ENCODE data around the gene FAM149B1. TPM values are rescaled to one million over a fixed set of nuclear protein-coding genes. Genes with fewer than 3 reads are reported as not detected.

FAM149B1 gene
- total RNA-seq (10 to 100 TPM; 32.1 to 39.5 TPM), polyA plus RNA-seq (ENCODE audit: insufficient read length in 2 of 2) (10 to 100 TPM; 36.9 to 39.9 TPM)
- long read RNA-seq, donor 1, partial matches to known transcripts = 139 of 184 reads
- long read RNA-seq, donor 1, other reads (novel, unspliced or antisense) = 43 of 184 reads
- long read RNA-seq, donor 2, partial matches to known transcripts = 87 of 99 reads
- long read RNA-seq, donor 2, other reads (novel, unspliced or antisense) = 11 of 99 reads
- long read RNA-seq, donor 3, partial matches to known transcripts = 14 of 34 reads
- long read RNA-seq, donor 3, other reads (novel, unspliced or antisense) = 19 of 34 reads
- long read RNA-seq, donor 4, transcript FAM149B1-208 (1 exons, 834 nt) = major isoform, 6 of 114 reads
- long read RNA-seq, donor 4, partial matches to known transcripts = 55 of 114 reads
- long read RNA-seq, donor 4, other reads (novel, unspliced or antisense) = 51 of 114 reads

GRCh38 chr10:73167783-73168464 lies at the start of gene FAM149B1, which contains the start of gene ECD:
Gene FAM149B1, plus strand, starts transcription at chr10:73168119. Its CDS starts 221 bp downstream, at chr10:73168340.
Gene ECD, minus strand, starts transcription at chr10:73168008. Its CDS starts 4,071 bp downstream, at chr10:73163937.
- H3K4me3 ChIP-seq (ENCODE audit: low read depth, low read length) = peak within 1 kb of the TSS; percentile 99
- no peaks in the 10 kb centered on the region for H3K36me3 ChIP-seq (ENCODE audit: control insufficient read depth, insufficient read depth, low read length)
- H3K4me1 ChIP-seq (ENCODE audit: control insufficient read depth, insufficient read depth, low read length) = peaks cover 8% of the 10 kb centered on the region
- WGBS (ENCODE audit: insufficient coverage) = 0% methylated on average over 47 of the region's 49 CpGs
- H3K9me3 ChIP-seq (ENCODE audit: control insufficient read depth, insufficient read depth, low read length) = no peaks in the 10 kb centered on the region
- H3K27ac ChIP-seq (ENCODE audit: low read depth, low read length) = peak within 1 kb of the TSS; percentile 97
- DNase-seq (ENCODE audit: low read depth in 4 of 6, low spot score in 6 of 6) = peak; percentile 93 to 99 (median 96)
- no peaks in the 10 kb centered on the region for H3K27me3 ChIP-seq (ENCODE audit: control insufficient read depth, insufficient read depth, low read length)

GRCh38 chr10:73119457-73119856 lies 48.5 kb upstream of the FAM149B1 start:
- Histone ChIP-seq H3K36me3 (ENCODE audit: control insufficient read depth, insufficient read depth, low read length) (peaks cover 10% of the 10 kb centered on the region), H3K4me3 (ENCODE audit: low read depth, low read length) (no peak overlapping the region), H3K27ac (ENCODE audit: low read depth, low read length) (no peak overlapping the region), H3K27me3 (ENCODE audit: control insufficient read depth, insufficient read depth, low read length) (no peaks in the 10 kb centered on the region), H3K4me1 (ENCODE audit: control insufficient read depth, insufficient read depth, low read length) (no peaks in the 10 kb centered on the region), H3K9me3 (ENCODE audit: control insufficient read depth, insufficient read depth, low read length) (no peaks in the 10 kb centered on the region)
- no peak for DNase-seq (ENCODE audit: low read depth in 4 of 6, low spot score in 6 of 6)
- WGBS (ENCODE audit: insufficient coverage) = no CpG with 5 or more reads among the region's 1 CpG

- DNase-seq (ENCODE audit: low read depth in 4 of 6, low spot score in 6 of 6) = no peak
- Histone ChIP-seq H3K36me3 (ENCODE audit: control insufficient read depth, insufficient read depth, low read length) (peaks cover 10% of the 10 kb centered on the region), H3K27me3 (ENCODE audit: control insufficient read depth, insufficient read depth, low read length) (no peaks in the 10 kb centered on the region), H3K4me1 (ENCODE audit: control insufficient read depth, insufficient read depth, low read length) (no peaks in the 10 kb centered on the region), H3K4me3 (ENCODE audit: low read depth, low read length) (no peak overlapping the region), H3K27ac (ENCODE audit: low read depth, low read length) (no peak overlapping the region), H3K9me3 (ENCODE audit: control insufficient read depth, insufficient read depth, low read length) (no peaks in the 10 kb centered on the region)
- 92% methylated on average over 2 of the region's 4 CpGs for WGBS (ENCODE audit: insufficient coverage)
Observed at GRCh38 chr10:73119952-73120351, 48.0 kb upstream of the FAM149B1 start.

- peaks cover 22% of the 10 kb centered on the region for H3K36me3 ChIP-seq (ENCODE audit: control insufficient read depth, insufficient read depth, low read length)
- H3K4me1 ChIP-seq (ENCODE audit: control insufficient read depth, insufficient read depth, low read length) = no peaks in the 10 kb centered on the region
- 71% methylated on average over 2 of the region's 2 CpGs for WGBS (ENCODE audit: insufficient coverage)
- H3K27ac ChIP-seq (ENCODE audit: low read depth, low read length) = no peak overlapping the region
- no peak overlapping the region for H3K4me3 ChIP-seq (ENCODE audit: low read depth, low read length)
- H3K27me3 ChIP-seq (ENCODE audit: control insufficient read depth, insufficient read depth, low read length) = no peaks in the 10 kb centered on the region
- no peak for DNase-seq (ENCODE audit: low read depth in 4 of 6, low spot score in 6 of 6)
- no peaks in the 10 kb centered on the region for H3K9me3 ChIP-seq (ENCODE audit: control insufficient read depth, insufficient read depth, low read length)
Observed at GRCh38 chr10:73126343-73126742, 41.6 kb upstream of the FAM149B1 start.

- DNase-seq (ENCODE audit: low read depth in 4 of 6, low spot score in 6 of 6) = peak in 1 of 6 donors; percentile 20
- no peak overlapping the region for H3K27ac ChIP-seq (ENCODE audit: low read depth, low read length)
- no peaks in the 10 kb centered on the region for H3K27me3 ChIP-seq (ENCODE audit: control insufficient read depth, insufficient read depth, low read length)
- no peaks in the 10 kb centered on the region for H3K4me1 ChIP-seq (ENCODE audit: control insufficient read depth, insufficient read depth, low read length)
- no peak overlapping the region for H3K4me3 ChIP-seq (ENCODE audit: low read depth, low read length)
- 27% methylated on average over 1 of the region's 2 CpGs for WGBS (ENCODE audit: insufficient coverage)
- H3K9me3 ChIP-seq (ENCODE audit: control insufficient read depth, insufficient read depth, low read length) = no peaks in the 10 kb centered on the region
- H3K36me3 ChIP-seq (ENCODE audit: control insufficient read depth, insufficient read depth, low read length) = peaks cover 29% of the 10 kb centered on the region
Observed at GRCh38 chr10:73131301-73131700, 36.6 kb upstream of the FAM149B1 start.

GRCh38 chr10:73131913-73132686 lies 35.8 kb upstream of the FAM149B1 start:
- Histone ChIP-seq H3K4me3 (ENCODE audit: low read depth, low read length) (no peak overlapping the region), H3K36me3 (ENCODE audit: control insufficient read depth, insufficient read depth, low read length) (peaks cover 23% of the 10 kb centered on the region), H3K27ac (ENCODE audit: low read depth, low read length) (no peak overlapping the region), H3K4me1 (ENCODE audit: control insufficient read depth, insufficient read depth, low read length) (no peaks in the 10 kb centered on the region), H3K27me3 (ENCODE audit: control insufficient read depth, insufficient read depth, low read length) (no peaks in the 10 kb centered on the region), H3K9me3 (ENCODE audit: control insufficient read depth, insufficient read depth, low read length) (no peaks in the 10 kb centered on the region)
- no CpG with 5 or more reads among the region's 2 CpGs for WGBS (ENCODE audit: insufficient coverage)
- no peak for DNase-seq (ENCODE audit: low read depth in 4 of 6, low spot score in 6 of 6)

- Histone ChIP-seq H3K27ac (ENCODE audit: low read depth, low read length) (no peak overlapping the region), H3K4me1 (ENCODE audit: control insufficient read depth, insufficient read depth, low read length) (no peaks in the 10 kb centered on the region), H3K4me3 (ENCODE audit: low read depth, low read length) (no peak overlapping the region), H3K36me3 (ENCODE audit: control insufficient read depth, insufficient read depth, low read length) (peaks cover 26% of the 10 kb centered on the region), H3K27me3 (ENCODE audit: control insufficient read depth, insufficient read depth, low read length) (no peaks in the 10 kb centered on the region), H3K9me3 (ENCODE audit: control insufficient read depth, insufficient read depth, low read length) (no peaks in the 10 kb centered on the region)
- no peak for DNase-seq (ENCODE audit: low read depth in 4 of 6, low spot score in 6 of 6)
- WGBS (ENCODE audit: insufficient coverage) = no CpG with 5 or more reads among the region's 3 CpGs
Observed at GRCh38 chr10:73134727-73135126, 33.2 kb upstream of the FAM149B1 start.

GRCh38 chr10:73136627-73137026 lies 31.3 kb upstream of the FAM149B1 start:
- no peaks in the 10 kb centered on the region for H3K27me3 ChIP-seq (ENCODE audit: control insufficient read depth, insufficient read depth, low read length)
- H3K36me3 ChIP-seq (ENCODE audit: control insufficient read depth, insufficient read depth, low read length) = peaks cover 34% of the 10 kb centered on the region
- no peak overlapping the region for H3K4me3 ChIP-seq (ENCODE audit: low read depth, low read length)
- WGBS (ENCODE audit: insufficient coverage) = 100% methylated on average over 1 of the region's 2 CpGs
- H3K4me1 ChIP-seq (ENCODE audit: control insufficient read depth, insufficient read depth, low read length) = no peaks in the 10 kb centered on the region
- no peak for DNase-seq (ENCODE audit: low read depth in 4 of 6, low spot score in 6 of 6)
- no peak overlapping the region for H3K27ac ChIP-seq (ENCODE audit: low read depth, low read length)
- H3K9me3 ChIP-seq (ENCODE audit: control insufficient read depth, insufficient read depth, low read length) = no peaks in the 10 kb centered on the region

GRCh38 chr10:73139251-73139650 lies 28.7 kb upstream of the FAM149B1 start:
- Histone ChIP-seq H3K4me3 (ENCODE audit: low read depth, low read length) (no peak overlapping the region), H3K36me3 (ENCODE audit: control insufficient read depth, insufficient read depth, low read length) (peaks cover 43% of the 10 kb centered on the region), H3K9me3 (ENCODE audit: control insufficient read depth, insufficient read depth, low read length) (no peaks in the 10 kb centered on the region), H3K27me3 (ENCODE audit: control insufficient read depth, insufficient read depth, low read length) (no peaks in the 10 kb centered on the region), H3K4me1 (ENCODE audit: control insufficient read depth, insufficient read depth, low read length) (no peaks in the 10 kb centered on the region), H3K27ac (ENCODE audit: low read depth, low read length) (no peak overlapping the region)
- whole genome bisulfite sequencing (ENCODE audit: insufficient coverage) = 71% methylated on average over 1 of the region's 2 CpGs
- no peak for DNase-seq (ENCODE audit: low read depth in 4 of 6, low spot score in 6 of 6)
